KOPT-K1 (cell line): ENCODE measurements around the gene PTPRN2.

Experiments
- H3K27ac ChIP-seq: fragments of 200-600 bp; sonication (generic); 2 replicates; pipeline ENCODE4 v1.5.1; 2016; ENCODE audit warnings: antibody characterized with exemption, mild to moderate bottlenecking, low read depth, low read length; ENCODE audit not compliant: poor library complexity, severe bottlenecking
- H3K36me3 ChIP-seq: fragments of 200-600 bp; sonication (generic); 2 replicates; pipeline ENCODE4 v1.5.1; 2017; ENCODE audit warnings: antibody characterized with exemption, mild to moderate bottlenecking, low read length, moderate library complexity; ENCODE audit not compliant: insufficient read depth
- H3K9me3 ChIP-seq: fragments of 200-600 bp; sonication (generic); 2 replicates; pipeline ENCODE4 v1.5.1; 2017; ENCODE audit warnings: antibody characterized with exemption, low read length, mild to moderate bottlenecking; ENCODE audit not compliant: insufficient read depth, poor library complexity, severe bottlenecking

Gene PTPRN2

GRCh38 chr7:157689269-157690057, 898.2 kb downstream of the PTPRN2 start:
- H3K27ac ChIP-seq, result peak overlapping the region; percentile 62
- peaks cover 11% of the 10 kb centered on the region for H3K36me3 ChIP-seq
- H3K9me3 ChIP-seq, result peaks cover 38% of the 10 kb centered on the region

GRCh38 chr7:157688533-157689268, 898.9 kb downstream of the PTPRN2 start:
- H3K27ac ChIP-seq, result peak overlapping the region; percentile 62
- H3K36me3 ChIP-seq, result peaks cover 15% of the 10 kb centered on the region
- peaks cover 33% of the 10 kb centered on the region for H3K9me3 ChIP-seq

GRCh38 chr7:157687845-157688532, 899.6 kb downstream of the PTPRN2 start:
- peak overlapping the region; percentile 62 for H3K27ac ChIP-seq

GRCh38 chr7:157687158-157687557, 900.5 kb downstream of the PTPRN2 start:
- no peak overlapping the region for H3K27ac ChIP-seq
- H3K9me3 ChIP-seq, result peaks cover 19% of the 10 kb centered on the region
- peaks cover 30% of the 10 kb centered on the region for H3K36me3 ChIP-seq

More at GRCh38 chr7:157687845-157688532, 899.6 kb downstream of the PTPRN2 start:
- Histone ChIP-seq H3K9me3 (peaks cover 26% of the 10 kb centered on the region), H3K36me3 (peaks cover 22% of the 10 kb centered on the region)

GRCh38 chr7:157686285-157686894, 901.2 kb downstream of the PTPRN2 start:
- H3K9me3 ChIP-seq, result peaks cover 12% of the 10 kb centered on the region
- peaks cover 37% of the 10 kb centered on the region for H3K36me3 ChIP-seq
- no peak overlapping the region for H3K27ac ChIP-seq

GRCh38 chr7:157685430-157686284, 902.0 kb downstream of the PTPRN2 start:
- no peak overlapping the region for H3K27ac ChIP-seq
- peaks cover 10% of the 10 kb centered on the region for H3K9me3 ChIP-seq
- peaks cover 43% of the 10 kb centered on the region for H3K36me3 ChIP-seq

- Histone ChIP-seq H3K27ac (no peak overlapping the region), H3K9me3 (peaks cover 10% of the 10 kb centered on the region), H3K36me3 (peaks cover 44% of the 10 kb centered on the region)
These were observed 902.7 kb downstream of the PTPRN2 start for GRCh38 chr7:157684909-157685429.

GRCh38 chr7:157684157-157684908, 903.3 kb downstream of the PTPRN2 start:
- H3K36me3 ChIP-seq, result peaks cover 44% of the 10 kb centered on the region
- peaks cover 10% of the 10 kb centered on the region for H3K9me3 ChIP-seq
- H3K27ac ChIP-seq, result no peak overlapping the region

- Histone ChIP-seq H3K9me3 (peaks cover 10% of the 10 kb centered on the region), H3K36me3 (peaks cover 44% of the 10 kb centered on the region)
These were observed 903.9 kb downstream of the PTPRN2 start for GRCh38 chr7:157683747-157684156.

GRCh38 chr7:157682946-157683746, 904.5 kb downstream of the PTPRN2 start:
- H3K9me3 ChIP-seq, result peaks cover 10% of the 10 kb centered on the region
- peaks cover 49% of the 10 kb centered on the region for H3K36me3 ChIP-seq
- no peak overlapping the region for H3K27ac ChIP-seq

More at GRCh38 chr7:157683747-157684156, 903.9 kb downstream of the PTPRN2 start:
- H3K27ac ChIP-seq, result no peak overlapping the region

- peaks cover 54% of the 10 kb centered on the region for H3K36me3 ChIP-seq
These were observed 905.3 kb downstream of the PTPRN2 start for GRCh38 chr7:157682064-157682945.

GRCh38 chr7:157679607-157680006, 908.0 kb downstream of the PTPRN2 start:
- peaks cover 46% of the 10 kb centered on the region for H3K36me3 ChIP-seq
- peak overlapping the region; percentile 5 for H3K27ac ChIP-seq
- H3K9me3 ChIP-seq, result no peaks in the 10 kb centered on the region

More at GRCh38 chr7:157682064-157682945, 905.3 kb downstream of the PTPRN2 start:
- Histone ChIP-seq H3K9me3 (peaks cover 10% of the 10 kb centered on the region), H3K27ac (no peak overlapping the region)
